Measurements from ENCODE around the gene CLSTN2.
A peak's percentile ranks its signal among the peaks of the same experiment; 100 is the strongest.

Gene CLSTN2

DNA sequence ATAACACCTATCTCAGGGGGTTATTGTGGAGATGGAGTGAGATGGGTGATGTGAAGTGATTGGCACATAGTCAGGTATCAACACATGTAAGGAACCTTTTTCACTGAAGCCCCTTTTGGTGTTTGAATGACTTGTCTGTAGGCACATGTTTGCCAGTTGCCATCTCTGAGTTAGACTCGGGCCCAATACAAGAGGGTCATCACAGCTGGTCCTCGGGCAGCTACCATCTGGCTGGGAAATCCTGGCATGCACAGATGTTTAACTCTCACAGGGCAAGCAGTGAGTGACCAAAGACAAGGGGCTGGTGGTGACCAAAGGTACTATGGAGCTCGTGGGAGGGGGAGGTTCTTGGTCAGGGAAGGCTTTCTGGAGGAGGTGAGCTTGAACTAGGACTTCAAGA is 118.8 kb downstream of the CLSTN2 start:
- Mint-ChIP-seq H3K9me3 (no peaks in the 10 kb centered on the region), H3K27ac (peak overlapping the region; percentile 37), H3K4me1 (peaks cover 28% of the 10 kb centered on the region), H3K4me3 (no peak overlapping the region), H3K27me3 (ENCODE audit: low read depth, poor library complexity) (peaks cover 45% of the 10 kb centered on the region), H3K36me3 (ENCODE audit: low read depth) (no peaks in the 10 kb centered on the region)
- DNase-seq = no peak
- TF ChIP-seq, protein P1, sequence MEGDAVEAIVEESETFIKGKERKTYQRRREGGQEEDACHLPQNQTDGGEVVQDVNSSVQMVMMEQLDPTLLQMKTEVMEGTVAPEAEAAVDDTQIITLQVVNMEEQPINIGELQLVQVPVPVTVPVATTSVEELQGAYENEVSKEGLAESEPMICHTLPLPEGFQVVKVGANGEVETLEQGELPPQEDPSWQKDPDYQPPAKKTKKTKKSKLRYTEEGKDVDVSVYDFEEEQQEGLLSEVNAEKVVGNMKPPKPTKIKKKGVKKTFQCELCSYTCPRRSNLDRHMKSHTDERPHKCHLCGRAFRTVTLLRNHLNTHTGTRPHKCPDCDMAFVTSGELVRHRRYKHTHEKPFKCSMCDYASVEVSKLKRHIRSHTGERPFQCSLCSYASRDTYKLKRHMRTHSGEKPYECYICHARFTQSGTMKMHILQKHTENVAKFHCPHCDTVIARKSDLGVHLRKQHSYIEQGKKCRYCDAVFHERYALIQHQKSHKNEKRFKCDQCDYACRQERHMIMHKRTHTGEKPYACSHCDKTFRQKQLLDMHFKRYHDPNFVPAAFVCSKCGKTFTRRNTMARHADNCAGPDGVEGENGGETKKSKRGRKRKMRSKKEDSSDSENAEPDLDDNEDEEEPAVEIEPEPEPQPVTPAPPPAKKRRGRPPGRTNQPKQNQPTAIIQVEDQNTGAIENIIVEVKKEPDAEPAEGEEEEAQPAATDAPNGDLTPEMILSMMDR (IDR thresholded peaks at IDR 0.05) = no peak

DNA sequence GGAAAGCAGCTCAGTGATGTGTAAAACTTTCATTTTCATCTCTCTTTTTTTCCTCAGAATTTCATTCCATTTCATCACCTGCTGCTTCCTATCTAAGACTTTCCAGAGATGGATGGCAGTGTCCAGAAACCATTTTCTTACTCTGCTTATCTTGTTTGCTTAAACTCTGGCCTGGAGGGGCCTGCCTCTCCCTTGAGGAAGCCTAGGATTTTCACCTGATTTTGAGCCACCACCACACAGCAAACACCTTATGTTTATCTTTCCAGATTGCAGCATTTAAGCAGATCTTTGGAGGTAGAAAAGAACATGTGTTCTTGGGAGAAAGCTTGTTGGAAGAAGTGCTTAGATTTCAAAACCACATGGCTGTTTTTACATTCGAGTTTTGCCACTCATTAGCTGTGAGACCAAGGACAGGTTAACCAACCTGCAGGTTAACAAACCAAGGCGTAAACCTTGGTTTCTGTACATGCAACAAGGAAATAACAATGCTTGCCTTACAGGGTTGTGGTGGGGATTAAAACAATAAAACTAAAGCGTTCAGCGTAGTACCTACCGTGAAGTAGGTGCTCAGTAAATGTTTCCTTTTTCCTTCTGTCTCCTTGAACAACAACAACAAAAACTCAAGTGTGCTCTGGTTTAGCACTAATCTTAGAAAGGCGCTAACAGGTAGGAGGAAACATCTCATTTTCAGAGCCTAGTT is 120.3 kb downstream of the CLSTN2 start:
- no peak for DNase-seq
- H3K9me3 Mint-ChIP-seq = no peaks in the 10 kb centered on the region
- peaks cover 44% of the 10 kb centered on the region for H3K27me3 Mint-ChIP-seq (ENCODE audit: low read depth, poor library complexity)
- no peak overlapping the region for H3K4me3 Mint-ChIP-seq
- H3K36me3 Mint-ChIP-seq (ENCODE audit: low read depth) = no peaks in the 10 kb centered on the region
- no peak overlapping the region for H3K27ac Mint-ChIP-seq
- TF ChIP-seq, protein P1 (IDR thresholded peaks at IDR 0.05) = no peak
- peaks cover 26% of the 10 kb centered on the region for H3K4me1 Mint-ChIP-seq

DNA sequence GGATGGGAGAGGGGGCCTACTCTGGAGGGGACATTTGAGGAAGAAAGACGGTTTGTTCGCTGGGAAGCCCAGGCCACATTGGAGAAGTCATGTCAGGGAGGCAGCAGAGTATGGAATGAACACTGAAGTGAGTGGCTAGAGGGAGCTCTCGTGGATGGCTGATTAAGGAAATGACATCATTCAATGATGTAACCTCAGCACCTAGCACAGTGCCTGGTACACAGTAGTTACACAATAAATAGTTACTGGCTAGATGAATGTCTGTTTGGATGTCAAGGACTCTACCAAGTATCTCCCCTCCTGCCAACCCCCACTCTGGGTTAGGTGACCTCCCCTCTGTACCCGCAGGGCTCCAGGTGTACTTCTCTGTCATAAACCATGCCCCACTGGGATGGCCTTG is 121.1 kb downstream of the CLSTN2 start:
- H3K36me3 Mint-ChIP-seq (ENCODE audit: low read depth) = no peaks in the 10 kb centered on the region
- H3K4me3 Mint-ChIP-seq = no peak overlapping the region
- TF ChIP-seq, protein P1 (IDR thresholded peaks at IDR 0.05) = no peak
- H3K9me3 Mint-ChIP-seq = no peaks in the 10 kb centered on the region
- no peak for DNase-seq
- no peak overlapping the region for H3K27ac Mint-ChIP-seq
- peaks cover 20% of the 10 kb centered on the region for H3K4me1 Mint-ChIP-seq
- peaks cover 41% of the 10 kb centered on the region for H3K27me3 Mint-ChIP-seq (ENCODE audit: low read depth, poor library complexity)

DNA sequence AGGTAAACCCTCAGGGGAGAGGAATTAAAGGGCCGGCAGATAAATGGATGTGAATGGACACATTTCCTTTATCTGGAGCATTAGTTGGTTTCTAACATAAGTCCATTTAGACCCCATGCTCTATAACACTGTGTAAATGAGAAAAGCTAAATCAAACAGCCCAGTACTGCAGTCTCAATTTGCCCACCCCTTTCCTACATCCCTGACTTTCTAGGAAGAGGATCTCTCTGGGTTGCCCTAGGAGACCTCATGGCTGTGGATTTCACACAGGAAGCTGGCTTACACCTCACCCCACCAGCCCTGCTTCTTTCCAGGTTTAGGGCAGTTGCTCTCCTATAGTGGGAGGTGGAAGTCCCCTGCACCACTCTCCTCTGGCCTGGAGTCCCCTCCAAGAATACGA is 126.2 kb downstream of the CLSTN2 start:
- TF ChIP-seq, protein P1 (IDR thresholded peaks at IDR 0.05) = no peak
- Mint-ChIP-seq H3K4me1 (no peaks in the 10 kb centered on the region), H3K4me3 (no peak overlapping the region), H3K36me3 (ENCODE audit: low read depth) (no peaks in the 10 kb centered on the region), H3K27me3 (ENCODE audit: low read depth, poor library complexity) (peaks cover 32% of the 10 kb centered on the region), H3K9me3 (no peaks in the 10 kb centered on the region), H3K27ac (no peak overlapping the region)
- DNase-seq = no peak

DNA sequence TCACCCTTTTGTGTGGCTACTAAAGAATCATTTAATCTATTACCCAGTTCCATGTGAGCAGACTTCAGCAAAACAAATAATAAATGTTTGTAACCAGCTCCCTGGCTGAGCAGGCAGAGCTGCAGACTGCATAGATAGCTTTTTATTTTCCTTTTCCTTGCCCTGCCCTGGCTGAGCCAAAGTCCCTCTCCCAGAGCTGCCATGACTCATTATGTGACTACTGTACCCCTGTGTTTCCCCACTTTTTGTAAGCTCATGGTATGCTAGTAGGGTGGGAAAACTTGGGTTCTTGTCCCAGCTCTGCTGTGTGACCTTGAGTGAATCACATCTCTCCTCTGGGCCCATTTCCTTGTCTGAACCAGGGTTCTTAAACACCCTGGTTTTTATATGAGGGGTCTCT is 127.5 kb downstream of the CLSTN2 start:
- DNase-seq = no peak
- no peaks in the 10 kb centered on the region for H3K9me3 Mint-ChIP-seq
- no peak overlapping the region for H3K27ac Mint-ChIP-seq
- H3K4me1 Mint-ChIP-seq = no peaks in the 10 kb centered on the region
- no peaks in the 10 kb centered on the region for H3K36me3 Mint-ChIP-seq (ENCODE audit: low read depth)
- peaks cover 38% of the 10 kb centered on the region for H3K27me3 Mint-ChIP-seq (ENCODE audit: low read depth, poor library complexity)
- H3K4me3 Mint-ChIP-seq = no peak overlapping the region
- TF ChIP-seq, protein P1 (IDR thresholded peaks at IDR 0.05) = no peak

DNA sequence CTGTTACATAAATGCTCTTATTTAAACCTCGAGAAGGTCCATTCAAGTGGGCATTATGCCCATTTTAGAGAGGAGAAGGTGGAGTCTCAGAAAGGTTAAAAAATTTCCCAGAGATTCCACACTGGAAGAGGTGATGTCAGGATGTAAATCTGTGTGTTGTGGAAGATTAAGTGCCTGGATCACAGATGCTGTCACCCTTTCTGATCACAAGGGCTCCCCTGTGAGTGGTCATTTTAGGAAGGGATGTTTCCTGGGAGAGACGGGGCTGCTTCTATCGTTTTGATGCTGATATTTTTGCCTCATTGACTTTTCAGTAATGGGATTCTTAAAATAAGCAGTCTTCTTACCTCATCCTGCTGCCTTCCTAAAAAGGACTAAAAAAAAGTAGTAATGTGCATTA is 132.5 kb downstream of the CLSTN2 start:
- no peaks in the 10 kb centered on the region for H3K4me1 Mint-ChIP-seq
- peaks cover 25% of the 10 kb centered on the region for H3K27me3 Mint-ChIP-seq (ENCODE audit: low read depth, poor library complexity)
- TF ChIP-seq, protein P1 (IDR thresholded peaks at IDR 0.05) = no peak
- H3K36me3 Mint-ChIP-seq (ENCODE audit: low read depth) = no peaks in the 10 kb centered on the region
- no peak overlapping the region for H3K27ac Mint-ChIP-seq
- no peak overlapping the region for H3K4me3 Mint-ChIP-seq
- no peaks in the 10 kb centered on the region for H3K9me3 Mint-ChIP-seq
- no peak for DNase-seq

All from nephron progenitor cell (in vitro differentiated cells).